Effector memory CD4-positive, alpha-beta T cell (primary cell): ENCODE measurements around the gene TMEM151B.
A peak's percentile ranks its signal among the peaks of the same experiment; 100 is the strongest.
"Not testable (repeated sequence)": the region's sequence is repeated elsewhere in the genome, so short reads cannot be mapped to it uniquely, and the experiment has no call there.

ENCODE experiments used
- DNase-seq, 3 donors: peaks; one replicate each; pipeline ENCODE4 v3.0.0-alpha.2; 2020
- H3K27ac ChIP-seq: 2 replicates; pipeline ENCODE4 v1.7.0; 2013; ENCODE audit warnings: mild to moderate bottlenecking, low read length, moderate library complexity; ENCODE audit not compliant: insufficient read depth, poor library complexity, severe bottlenecking
- H3K27me3 ChIP-seq: replicated peaks from 2 replicates; pipeline ENCODE4 v1.7.0; 2013; ENCODE audit warnings: mild to moderate bottlenecking, low read length; ENCODE audit not compliant: insufficient read depth, control insufficient read depth, poor library complexity, severe bottlenecking
- H3K36me3 ChIP-seq: 2 replicates; pipeline ENCODE4 v1.7.0; 2013; ENCODE audit warnings: mild to moderate bottlenecking, low read length, moderate library complexity; ENCODE audit not compliant: control insufficient read depth, insufficient read depth
- H3K4me1 ChIP-seq: 2 replicates; pipeline ENCODE4 v1.7.0; 2013; ENCODE audit warnings: low read length, mild to moderate bottlenecking; ENCODE audit not compliant: control insufficient read depth, insufficient read depth, poor library complexity, severe bottlenecking
- H3K4me3 ChIP-seq: 2 replicates; pipeline ENCODE4 v1.7.0; 2013; ENCODE audit warnings: low read length, low read depth, mild to moderate bottlenecking; ENCODE audit not compliant: insufficient read depth, poor library complexity, severe bottlenecking
- H3K9me3 ChIP-seq: 2 replicates; pipeline ENCODE4 v1.7.0; 2013; ENCODE audit warnings: mild to moderate bottlenecking, low read length, moderate library complexity; ENCODE audit not compliant: control insufficient read depth

The TMEM151B gene

DNA sequence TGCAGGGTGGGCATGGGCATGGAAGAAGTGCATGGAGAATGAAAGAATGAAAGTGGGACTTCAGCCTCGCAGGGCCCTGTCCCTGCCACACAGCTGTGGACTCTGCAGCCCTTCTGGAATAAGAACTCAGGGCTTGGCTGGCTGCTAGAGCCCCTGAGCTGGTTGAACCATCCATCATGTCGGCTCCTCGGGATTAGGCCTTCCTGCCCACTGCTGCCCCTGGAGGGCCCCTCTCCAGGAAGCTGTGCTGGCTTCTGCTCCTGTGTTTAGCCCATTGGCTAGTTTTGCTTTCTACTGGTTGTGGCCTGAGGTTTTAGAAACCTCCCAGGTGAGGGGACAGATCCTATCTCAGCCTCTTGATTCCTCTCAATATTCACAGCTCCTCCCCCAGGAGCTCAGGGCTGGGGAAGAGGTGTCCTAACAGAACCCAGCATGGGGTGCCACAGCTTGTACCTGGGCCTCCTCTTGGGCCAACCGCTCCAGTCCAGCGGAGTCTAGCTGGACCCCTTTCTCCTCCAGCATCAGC lies 35.0 kb downstream of the TMEM151B start:
- Histone ChIP-seq H3K4me1 (no peaks in the 10 kb centered on the region), H3K27ac (no peak overlapping the region), H3K4me3 (no peak overlapping the region), H3K36me3 (peaks cover 72% of the 10 kb centered on the region), H3K27me3 (no peaks in the 10 kb centered on the region), H3K9me3 (no peaks in the 10 kb centered on the region)
- no peak for DNase-seq

DNA sequence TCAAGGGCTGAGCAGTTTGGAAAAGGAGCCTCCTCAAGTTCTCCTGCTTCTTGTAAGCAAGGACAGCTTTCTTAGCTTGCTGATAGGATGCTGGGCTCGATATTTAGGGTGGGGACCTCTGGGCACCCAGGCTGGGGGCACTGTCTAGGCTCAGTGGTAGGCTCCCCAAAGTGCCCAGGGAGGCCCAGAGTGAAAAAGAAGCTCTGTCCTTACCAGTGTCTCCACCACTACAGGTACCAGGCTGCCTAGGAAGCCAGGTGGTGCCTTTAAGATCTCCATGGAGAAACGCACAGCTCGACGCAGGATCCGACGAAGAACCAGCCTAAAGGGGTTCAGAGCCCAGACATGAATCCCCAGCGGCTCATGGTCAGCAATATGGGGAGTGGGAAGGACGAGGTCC lies 36.5 kb downstream of the TMEM151B start:
- Histone ChIP-seq H3K27ac (no peak overlapping the region), H3K36me3 (peaks cover 70% of the 10 kb centered on the region), H3K9me3 (no peaks in the 10 kb centered on the region), H3K27me3 (no peaks in the 10 kb centered on the region), H3K4me3 (no peak overlapping the region), H3K4me1 (peaks cover under 1% of the 10 kb centered on the region)
- no peak for DNase-seq

GRCh38 chr6:44307217-44307616 lies 37.0 kb downstream of the TMEM151B start:
- no peaks in the 10 kb centered on the region for H3K9me3 ChIP-seq
- H3K4me1 ChIP-seq = peaks cover 5% of the 10 kb centered on the region
- no peak for DNase-seq
- H3K27me3 ChIP-seq = no peaks in the 10 kb centered on the region
- H3K36me3 ChIP-seq = peaks cover 73% of the 10 kb centered on the region
- no peak overlapping the region for H3K4me3 ChIP-seq
- no peak overlapping the region for H3K27ac ChIP-seq

DNA sequence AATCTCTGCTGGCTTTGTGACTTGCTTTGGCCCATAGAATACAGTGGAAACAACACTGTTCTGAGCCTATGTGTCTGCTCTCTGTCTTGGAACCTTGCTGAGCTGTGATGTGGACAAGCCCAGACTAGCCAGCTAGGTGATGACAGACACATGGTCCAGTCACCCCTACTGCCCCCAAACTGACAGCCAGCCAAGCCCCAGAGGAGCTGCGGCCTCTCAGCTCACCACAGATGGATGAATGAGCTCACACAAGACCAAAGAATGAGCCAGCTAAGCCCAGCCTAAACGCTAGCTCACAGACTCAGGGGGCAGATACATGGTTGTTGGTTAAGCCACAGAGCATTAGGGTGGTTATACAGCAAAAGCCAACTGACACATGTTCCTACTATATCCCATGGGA lies 38.8 kb downstream of the TMEM151B start:
- Histone ChIP-seq H3K4me3 (no peak overlapping the region), H3K4me1 (peaks cover 11% of the 10 kb centered on the region), H3K36me3 (peaks cover 54% of the 10 kb centered on the region), H3K9me3 (no peaks in the 10 kb centered on the region), H3K27me3 (no peaks in the 10 kb centered on the region), H3K27ac (no peak overlapping the region)
- DNase-seq = no peak

DNA sequence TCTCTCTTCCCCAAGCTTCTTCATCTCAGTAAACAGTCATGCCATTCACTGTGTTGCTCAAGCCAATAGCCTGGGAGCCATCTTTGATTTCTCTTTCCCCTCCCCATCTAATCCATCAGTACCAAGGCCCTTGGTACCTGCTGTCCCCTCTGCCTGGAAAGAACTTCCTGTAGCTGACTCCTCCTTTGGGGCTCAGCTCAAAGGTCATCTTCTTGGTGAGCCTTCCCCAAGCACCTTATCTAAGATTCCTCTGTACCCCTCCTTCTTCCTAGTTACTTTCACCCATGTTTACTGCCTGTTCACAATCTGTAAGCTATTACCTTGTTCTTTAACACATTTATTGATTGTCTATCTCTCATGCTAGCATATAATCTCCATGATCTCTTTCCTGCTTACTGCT lies 39.4 kb downstream of the TMEM151B start:
- peaks cover 11% of the 10 kb centered on the region for H3K4me1 ChIP-seq
- no peaks in the 10 kb centered on the region for H3K27me3 ChIP-seq
- no peak overlapping the region for H3K4me3 ChIP-seq
- H3K36me3 ChIP-seq = peaks cover 51% of the 10 kb centered on the region
- H3K27ac ChIP-seq = no peak overlapping the region
- H3K9me3 ChIP-seq = no peaks in the 10 kb centered on the region
- DNase-seq = no peak

DNA sequence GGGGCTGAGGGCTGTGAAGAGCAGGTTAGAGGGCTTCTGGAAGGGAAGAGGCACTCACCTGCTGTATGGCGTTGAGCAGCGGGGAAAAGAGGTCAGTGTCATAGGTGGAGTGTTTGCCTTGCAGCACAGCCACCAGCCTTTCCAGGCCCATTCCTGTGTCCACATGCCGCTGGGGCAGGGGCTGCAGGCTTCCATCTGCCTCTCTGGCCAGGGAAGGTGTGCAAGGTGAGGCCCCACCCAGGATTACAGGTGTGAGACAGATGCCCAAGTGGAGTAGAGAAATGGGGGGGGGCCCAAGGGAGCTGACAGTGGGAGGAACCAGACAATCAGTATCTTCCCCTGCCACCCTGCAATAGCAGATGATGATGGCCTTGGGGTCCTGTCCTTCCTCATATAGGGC lies 40.0 kb downstream of the TMEM151B start:
- no peak for DNase-seq
- Histone ChIP-seq H3K27ac (no peak overlapping the region), H3K4me1 (peaks cover 11% of the 10 kb centered on the region), H3K36me3 (peaks cover 51% of the 10 kb centered on the region), H3K27me3 (no peaks in the 10 kb centered on the region), H3K9me3 (no peaks in the 10 kb centered on the region), H3K4me3 (no peak overlapping the region)

DNA sequence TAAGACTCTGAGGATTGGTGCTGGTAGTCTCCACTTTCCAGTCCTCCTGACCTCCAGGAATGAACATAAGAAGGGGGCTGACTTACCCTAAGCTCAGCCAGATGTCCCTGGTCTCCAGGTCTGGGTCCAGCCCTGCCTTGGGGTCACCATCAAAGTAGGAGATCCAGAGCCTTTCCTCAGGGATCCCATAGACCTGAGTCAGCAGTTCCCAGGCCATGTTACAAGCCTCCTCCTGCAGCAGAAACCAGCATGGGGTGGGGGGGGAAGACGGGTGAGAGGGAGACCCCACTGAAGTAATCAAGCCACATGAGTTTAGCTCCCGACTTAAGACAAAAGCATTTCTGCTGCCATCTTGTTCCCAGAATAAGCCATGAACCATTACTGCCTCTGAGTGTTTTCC lies 41.1 kb downstream of the TMEM151B start:
- no peak overlapping the region for H3K4me3 ChIP-seq
- H3K4me1 ChIP-seq = peaks cover 11% of the 10 kb centered on the region
- H3K27ac ChIP-seq = no peak overlapping the region
- DNase-seq = no peak
- peaks cover 45% of the 10 kb centered on the region for H3K36me3 ChIP-seq
- H3K27me3 ChIP-seq = no peaks in the 10 kb centered on the region
- no peaks in the 10 kb centered on the region for H3K9me3 ChIP-seq

GRCh38 chr6:44311767-44312166 lies 41.5 kb downstream of the TMEM151B start:
- no peak for DNase-seq
- no peak overlapping the region for H3K4me3 ChIP-seq
- no peaks in the 10 kb centered on the region for H3K9me3 ChIP-seq
- no peak overlapping the region for H3K27ac ChIP-seq
- H3K27me3 ChIP-seq = no peaks in the 10 kb centered on the region
- peaks cover 11% of the 10 kb centered on the region for H3K4me1 ChIP-seq
- peaks cover 43% of the 10 kb centered on the region for H3K36me3 ChIP-seq

- DNase-seq = peak; percentile 71 to 82 (median 79)
- H3K36me3 ChIP-seq = peaks cover 34% of the 10 kb centered on the region
- H3K4me1 ChIP-seq = peaks cover 11% of the 10 kb centered on the region
- no peaks in the 10 kb centered on the region for H3K9me3 ChIP-seq
- H3K4me3 ChIP-seq = peak within 1 kb of the TSS; percentile 96
- no peaks in the 10 kb centered on the region for H3K27me3 ChIP-seq
- H3K27ac ChIP-seq = peak within 1 kb of the TSS; percentile 84
Observed at GRCh38 chr6:44312901-44313788, 42.9 kb downstream of the TMEM151B start, which contains the start of gene AARS2. Gene AARS2 (minus strand): TSS chr6:44313347. CDS start chr6:44313323, 24 bp downstream.

- not testable (repeated sequence) for H3K27me3 ChIP-seq, H3K27ac ChIP-seq, DNase-seq, H3K9me3 ChIP-seq, H3K4me3 ChIP-seq
- H3K36me3 ChIP-seq = peaks cover 21% of the 10 kb centered on the region
- H3K4me1 ChIP-seq = peaks cover 11% of the 10 kb centered on the region
Observed at GRCh38 chr6:44314657-44315056, 44.4 kb downstream of the TMEM151B start.
